Thymus (tissue), 11 donors: ENCODE measurements around the gene UPK3BL1. TPM values are rescaled to one million over a fixed set of nuclear protein-coding genes. Genes with fewer than 3 reads are reported as not detected.
"Not testable (repeated sequence)": the region's sequence is repeated elsewhere in the genome, so short reads cannot be mapped to it uniquely, and the experiment has no call there.

ENCODE experiments used
- DNase-seq, 9 donors: peaks; one replicate each; pipeline ENCODE4 v3.0.0-alpha.2; 2013; ENCODE audit warnings: low spot score in 9 of 9, low read depth in 6 of 9, missing footprints in 1 of 9
- H3K27ac ChIP-seq, 2 donors: one replicate each; pipeline ENCODE4 v1.5.1; 2013; ENCODE audit warnings: control low read depth in 1 of 2, low read depth in 1 of 2, low read length in 1 of 2, mild to moderate bottlenecking in 1 of 2, moderate library complexity in 1 of 2
- H3K27me3 ChIP-seq, 2 donors: one replicate each; pipeline ENCODE4 v1.5.1; 2013; ENCODE audit warnings: low read length in 1 of 2; ENCODE audit not compliant: control insufficient read depth in 2 of 2, insufficient read depth in 1 of 2
- H3K36me3 ChIP-seq, 2 donors: one replicate each; pipeline ENCODE4 v1.5.1; 2013; ENCODE audit warnings: low read length in 1 of 2, mild to moderate bottlenecking in 1 of 2, moderate library complexity in 1 of 2; ENCODE audit not compliant: control insufficient read depth in 2 of 2, insufficient read depth in 2 of 2
- H3K4me1 ChIP-seq, 2 donors: one replicate each; pipeline ENCODE4 v1.5.1; 2013; ENCODE audit warnings: low read length in 2 of 2; ENCODE audit not compliant: control insufficient read depth in 2 of 2, insufficient read depth in 2 of 2
- H3K4me3 ChIP-seq, 2 donors: one replicate each; pipeline ENCODE4 v1.5.1; 2013; ENCODE audit warnings: low read length in 2 of 2, control low read depth in 1 of 2, mild to moderate bottlenecking in 1 of 2
- H3K9me3 ChIP-seq, 2 donors: one replicate each; pipeline ENCODE4 v1.5.1; 2013; ENCODE audit warnings: low read length in 1 of 2, mild to moderate bottlenecking in 1 of 2; ENCODE audit not compliant: control insufficient read depth in 2 of 2, insufficient read depth in 1 of 2
- WGBS: extraction: QIAGEN DNeasy Blood & Tissue Kit; methylation state at CpG from one replicate; pipeline ENCODE4 v1.1.7; 2013; 5-methylcytosine and 5-hydroxymethylcytosine counted together
- polyA plus RNA-seq: library from polyadenylated mRNA; stranded (reverse); fragments of 200-250 nt; gene quantifications from one replicate; pipeline ENCODE4 v1.2.3, GENCODE V29; 2013
- total RNA-seq: library from RNA; stranded (reverse); fragments of 120-200 nt; gene quantifications from one replicate; pipeline ENCODE4 v1.2.4, GENCODE V29; 2013
- donor health status: healthy.

Gene UPK3BL1
- total and polyA plus RNA-seq, 2 donors = 11.5 to 256 TPM

DNA sequence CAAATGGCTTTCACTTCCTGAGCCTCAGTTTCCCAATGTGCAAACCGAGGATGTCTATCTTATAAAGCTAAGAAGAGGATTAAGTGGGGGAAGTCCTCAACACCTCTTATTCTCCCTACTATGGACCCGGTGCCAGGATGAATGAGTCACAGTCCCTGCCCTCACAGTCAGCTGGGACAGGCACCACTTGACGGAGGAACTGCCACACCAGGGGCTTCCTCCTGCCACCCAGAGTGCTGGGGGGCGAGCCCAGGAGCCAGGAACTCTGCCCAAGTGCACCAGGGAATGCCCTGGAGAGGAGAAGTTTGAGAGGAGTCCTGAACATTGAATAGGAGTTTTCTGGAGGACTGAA is 28.3 kb downstream of the UPK3BL1 start:
- no CpG with 5 or more reads among the region's 4 CpGs for WGBS
- H3K27me3 ChIP-seq, H3K4me3 ChIP-seq, DNase-seq, H3K27ac ChIP-seq, H3K36me3 ChIP-seq, H3K9me3 ChIP-seq: not testable (repeated sequence)
- peaks cover 0 to 12% of the 10 kb centered on the region in 2 donors for H3K4me1 ChIP-seq

- 88% methylated on average over 4 of the region's 15 CpGs for WGBS
- H3K9me3 ChIP-seq, DNase-seq, H3K36me3 ChIP-seq, H3K4me3 ChIP-seq, H3K27me3 ChIP-seq: not testable (repeated sequence)
- Histone ChIP-seq H3K4me1 (peaks cover 0 to 12% of the 10 kb centered on the region in 2 donors), H3K27ac (peak overlapping the region in 1 of 2 donors; percentile 43)
These were observed 28.8 kb downstream of the UPK3BL1 start for GRCh38 chr7:102613575-102614345.

DNA sequence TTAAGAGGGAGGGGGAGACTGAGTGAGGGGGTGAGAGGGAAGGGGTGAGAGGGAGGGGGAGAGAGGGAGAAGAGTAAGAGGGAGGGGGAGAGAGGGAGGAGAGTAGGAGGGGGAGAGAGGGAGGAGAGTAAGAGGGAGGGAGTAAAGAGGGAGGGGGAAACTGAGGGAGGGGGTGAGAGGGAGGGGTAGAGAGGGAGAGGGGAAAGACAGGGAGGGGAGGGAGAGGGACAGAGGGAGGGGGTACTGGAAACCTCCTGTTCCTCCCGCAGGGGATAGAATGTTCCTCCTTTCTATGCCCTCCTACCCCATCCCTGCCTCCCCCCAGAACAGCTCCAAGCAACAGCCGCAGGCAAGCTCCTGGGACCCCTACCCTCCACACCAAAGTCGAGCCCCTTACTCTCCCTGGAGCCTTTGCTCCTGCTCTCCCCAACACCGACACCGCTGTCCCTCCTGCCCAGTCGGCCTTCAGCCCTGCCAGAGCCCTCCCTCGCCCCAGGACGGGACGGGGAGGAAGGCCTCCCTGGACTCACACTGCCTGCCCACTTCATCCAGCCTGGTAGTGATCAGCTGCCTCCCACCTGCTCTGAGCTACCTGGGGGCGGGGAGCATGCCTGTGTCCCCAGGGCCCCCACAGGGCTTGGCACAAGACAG is 30.8 kb downstream of the UPK3BL1 start:
- H3K9me3 ChIP-seq, H3K4me3 ChIP-seq, H3K27me3 ChIP-seq, H3K36me3 ChIP-seq: not testable (repeated sequence)
- 60% methylated on average over 8 of the region's 10 CpGs for WGBS
- peak in 1 of 9 donors; percentile 1 for DNase-seq
- Histone ChIP-seq H3K4me1 (peaks cover 0 to 12% of the 10 kb centered on the region in 2 donors), H3K27ac (peak overlapping the region in 1 of 2 donors; percentile 55)

GRCh38 chr7:102611013-102611674 is 31.4 kb downstream of the UPK3BL1 start:
- WGBS = no CpG with 5 or more reads among the region's 30 CpGs
- not testable (repeated sequence) for H3K4me3 ChIP-seq, H3K27me3 ChIP-seq, H3K36me3 ChIP-seq, H3K27ac ChIP-seq, H3K4me1 ChIP-seq, DNase-seq, H3K9me3 ChIP-seq

DNA sequence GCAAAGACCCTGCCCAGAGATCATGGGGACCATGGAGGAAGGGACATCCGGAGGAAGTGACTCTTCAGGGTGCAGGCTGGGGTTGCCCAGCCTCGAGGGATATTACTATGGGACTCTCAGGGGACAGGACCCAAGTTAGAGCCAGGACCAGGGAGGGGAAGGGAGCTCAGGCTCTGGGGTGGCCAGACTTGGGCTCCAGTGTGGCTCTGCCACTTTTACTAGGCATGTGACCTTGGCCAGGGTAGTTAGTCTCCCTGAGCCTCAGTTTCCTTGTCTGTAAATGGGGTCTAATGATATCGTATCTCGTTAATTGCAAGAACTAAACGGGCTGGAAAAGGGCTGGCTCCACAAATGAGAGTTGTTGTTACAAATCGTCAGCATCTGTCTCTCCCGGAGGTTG is 32.1 kb downstream of the UPK3BL1 start:
- DNase-seq = not testable (repeated sequence)
- WGBS = no CpG with 5 or more reads among the region's 7 CpGs

DNA sequence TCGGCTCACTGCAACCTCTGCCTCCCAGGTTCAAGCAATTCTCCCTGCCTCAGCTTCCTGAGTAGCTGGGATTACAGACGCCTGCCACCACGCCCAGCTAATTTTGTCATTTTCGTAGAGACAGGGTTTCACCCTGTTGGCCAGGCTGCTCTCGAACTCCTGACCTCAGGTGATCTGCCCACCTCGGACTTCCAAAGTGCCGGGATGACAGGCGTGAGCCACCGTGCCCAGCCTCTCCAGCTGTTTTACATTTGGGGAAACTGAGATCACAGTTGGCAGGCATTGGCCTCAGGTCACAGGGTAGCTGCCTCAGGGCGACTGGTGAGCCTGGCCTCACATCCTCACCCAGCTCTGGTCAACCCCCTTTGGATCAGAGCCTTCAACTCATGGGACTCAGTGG is 32.9 kb downstream of the UPK3BL1 start:
- WGBS = 92% methylated on average over 3 of the region's 10 CpGs
- not testable (repeated sequence) for H3K9me3 ChIP-seq, H3K36me3 ChIP-seq, H3K27me3 ChIP-seq, H3K4me3 ChIP-seq, H3K4me1 ChIP-seq, DNase-seq, H3K27ac ChIP-seq

More for the DNA sequence above, 32.1 kb downstream of the UPK3BL1 start:
- H3K36me3 ChIP-seq, H3K4me3 ChIP-seq, H3K27ac ChIP-seq, H3K27me3 ChIP-seq, H3K4me1 ChIP-seq, H3K9me3 ChIP-seq: not testable (repeated sequence)

GRCh38 chr7:102606848-102607247 is 35.7 kb downstream of the UPK3BL1 start:
- H3K4me3 ChIP-seq, H3K9me3 ChIP-seq, DNase-seq, H3K27me3 ChIP-seq, H3K27ac ChIP-seq, H3K36me3 ChIP-seq, H3K4me1 ChIP-seq: not testable (repeated sequence)
- no CpG with 5 or more reads among the region's 5 CpGs for WGBS

GRCh38 chr7:102604431-102605145 is 38.0 kb downstream of the UPK3BL1 start:
- not testable (repeated sequence) for H3K36me3 ChIP-seq, H3K27ac ChIP-seq, H3K4me1 ChIP-seq, H3K4me3 ChIP-seq, DNase-seq, H3K9me3 ChIP-seq, H3K27me3 ChIP-seq
- WGBS = 90% methylated on average over 5 of the region's 19 CpGs

GRCh38 chr7:102602317-102602716 is 40.3 kb downstream of the UPK3BL1 start:
- not testable (repeated sequence) for H3K9me3 ChIP-seq, H3K36me3 ChIP-seq, H3K4me3 ChIP-seq, H3K27me3 ChIP-seq, DNase-seq, H3K4me1 ChIP-seq, H3K27ac ChIP-seq
- WGBS = no CpG with 5 or more reads among the region's 12 CpGs
